Measurements from ENCODE around the gene EPDR1. TPM values are rescaled to one million over a fixed set of nuclear protein-coding genes. Genes with fewer than 3 reads are reported as not detected.

The EPDR1 gene
- total RNA-seq (2014; rRNA removed; shearing (Covaris generic)): 13.3 and 16.1 TPM in 2 replicates

DNA sequence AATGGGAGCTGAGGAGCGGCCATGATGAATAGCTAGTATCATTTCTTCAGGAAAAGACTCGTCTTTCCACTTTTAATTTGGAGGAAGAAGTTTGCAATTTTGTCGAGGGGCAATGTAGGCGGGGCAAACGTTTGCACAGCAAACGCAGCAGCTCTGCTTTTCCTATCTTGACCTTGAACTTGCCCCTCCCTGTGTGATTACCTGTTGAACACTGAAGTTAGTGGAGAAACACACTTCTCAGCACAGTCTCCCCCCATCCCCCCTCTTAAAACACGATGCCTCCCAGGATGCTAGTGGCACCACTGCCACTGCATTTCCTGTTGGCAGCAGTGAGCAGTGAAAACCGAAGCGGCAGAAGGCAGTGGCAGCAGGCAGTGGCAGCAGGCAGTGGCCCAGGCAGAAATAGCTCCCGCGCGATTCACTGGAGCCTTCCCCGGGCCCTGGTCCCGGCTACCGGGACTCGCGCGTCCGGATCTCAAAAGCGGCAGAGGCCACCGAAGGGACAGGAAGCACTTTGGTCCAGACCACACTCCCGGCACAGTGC is at the start of gene EPDR1:
Gene EPDR1 (plus strand): TSS at position 336 of the 544 bp plus-strand sequence. CDS start 300 bp downstream, outside the sequence.

GRCh38 chr7:37916673-37917660 is 3.5 kb upstream of the EPDR1 start, which contains the start of gene SFRP4:
TSS of gene SFRP4 (minus strand) at chr7:37916817. CDS start at chr7:37916537, 280 bp downstream.

Other genes starting within 250 kb of the EPDR1 start
- not detected in 2 replicates for gene GPR141, start 236.9 kb upstream of the EPDR1 start, total RNA-seq (2014; rRNA removed; shearing (Covaris generic))
- gene NME8, start 72.0 kb upstream of the EPDR1 start, total RNA-seq (2014; rRNA removed; shearing (Covaris generic)): not detected in 2 replicates
- not detected in 2 replicates for gene SFRP4, start 3.8 kb upstream of the EPDR1 start, total RNA-seq (2014; rRNA removed; shearing (Covaris generic))